Activated CD4-positive, CD25-positive, alpha-beta regulatory T cell treated with anti-CD3 and anti-CD28 coated beads, Interleukin-2, amount 50 U/mL, for 16 hours (primary cell): ENCODE data around the gene AFF4.
"Not testable (repeated sequence)": the region's sequence is repeated elsewhere in the genome, so short reads cannot be mapped to it uniquely, and the experiment has no call there.

Experiments used
- DNase-seq: peaks from one replicate; pipeline ENCODE4 v3.0.0-alpha.2; 2020; ENCODE audit warnings: low read depth, low spot score

AFF4 gene, protein sequence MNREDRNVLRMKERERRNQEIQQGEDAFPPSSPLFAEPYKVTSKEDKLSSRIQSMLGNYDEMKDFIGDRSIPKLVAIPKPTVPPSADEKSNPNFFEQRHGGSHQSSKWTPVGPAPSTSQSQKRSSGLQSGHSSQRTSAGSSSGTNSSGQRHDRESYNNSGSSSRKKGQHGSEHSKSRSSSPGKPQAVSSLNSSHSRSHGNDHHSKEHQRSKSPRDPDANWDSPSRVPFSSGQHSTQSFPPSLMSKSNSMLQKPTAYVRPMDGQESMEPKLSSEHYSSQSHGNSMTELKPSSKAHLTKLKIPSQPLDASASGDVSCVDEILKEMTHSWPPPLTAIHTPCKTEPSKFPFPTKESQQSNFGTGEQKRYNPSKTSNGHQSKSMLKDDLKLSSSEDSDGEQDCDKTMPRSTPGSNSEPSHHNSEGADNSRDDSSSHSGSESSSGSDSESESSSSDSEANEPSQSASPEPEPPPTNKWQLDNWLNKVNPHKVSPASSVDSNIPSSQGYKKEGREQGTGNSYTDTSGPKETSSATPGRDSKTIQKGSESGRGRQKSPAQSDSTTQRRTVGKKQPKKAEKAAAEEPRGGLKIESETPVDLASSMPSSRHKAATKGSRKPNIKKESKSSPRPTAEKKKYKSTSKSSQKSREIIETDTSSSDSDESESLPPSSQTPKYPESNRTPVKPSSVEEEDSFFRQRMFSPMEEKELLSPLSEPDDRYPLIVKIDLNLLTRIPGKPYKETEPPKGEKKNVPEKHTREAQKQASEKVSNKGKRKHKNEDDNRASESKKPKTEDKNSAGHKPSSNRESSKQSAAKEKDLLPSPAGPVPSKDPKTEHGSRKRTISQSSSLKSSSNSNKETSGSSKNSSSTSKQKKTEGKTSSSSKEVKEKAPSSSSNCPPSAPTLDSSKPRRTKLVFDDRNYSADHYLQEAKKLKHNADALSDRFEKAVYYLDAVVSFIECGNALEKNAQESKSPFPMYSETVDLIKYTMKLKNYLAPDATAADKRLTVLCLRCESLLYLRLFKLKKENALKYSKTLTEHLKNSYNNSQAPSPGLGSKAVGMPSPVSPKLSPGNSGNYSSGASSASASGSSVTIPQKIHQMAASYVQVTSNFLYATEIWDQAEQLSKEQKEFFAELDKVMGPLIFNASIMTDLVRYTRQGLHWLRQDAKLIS

DNA sequence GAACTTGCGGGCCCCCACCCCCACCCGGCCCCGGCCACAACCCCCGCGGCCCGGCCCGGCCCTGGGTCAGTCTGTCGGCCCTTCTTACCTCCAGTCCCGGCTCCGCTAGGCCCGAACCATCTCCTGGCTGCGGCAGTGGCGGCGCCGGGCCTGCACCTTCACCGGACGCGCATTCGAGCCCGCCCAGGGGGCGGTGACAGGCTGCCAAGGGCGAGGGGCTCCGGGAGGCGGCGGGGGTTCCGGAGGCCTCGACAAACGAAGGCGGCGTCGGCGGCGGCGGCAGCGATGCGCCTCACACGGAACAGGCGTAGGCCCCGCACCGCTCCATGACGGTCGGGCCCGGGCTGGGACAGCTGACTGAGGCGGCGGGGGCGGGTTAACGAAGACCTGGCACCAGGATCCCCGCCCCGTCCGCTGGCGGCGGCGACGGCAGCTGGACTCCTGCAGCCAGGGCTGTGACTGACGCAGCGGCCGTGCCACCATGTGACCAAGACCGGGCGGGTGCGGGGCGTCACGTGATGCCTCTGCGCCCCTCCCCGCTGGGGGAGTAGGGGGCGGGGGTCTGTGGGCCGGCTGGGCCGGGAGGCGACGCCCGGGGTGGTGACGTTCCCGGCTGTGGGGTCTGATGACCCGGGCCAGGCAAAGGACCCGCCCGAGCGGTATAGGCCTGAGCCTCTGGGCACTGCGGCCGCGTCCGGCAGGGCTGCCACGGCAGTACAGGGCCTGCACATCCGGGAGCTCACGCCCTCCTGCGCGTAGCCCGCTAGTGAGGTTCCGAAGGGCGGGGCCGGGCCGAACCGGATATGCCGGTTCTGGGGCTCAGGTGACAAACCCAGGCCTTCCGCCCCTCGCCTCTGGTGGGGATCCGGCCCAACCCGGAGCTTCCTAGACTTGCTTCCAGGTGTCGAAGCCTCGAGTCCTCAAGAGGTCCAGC is at the start of gene AFF4:
Gene AFF4, minus strand, starts transcription at position 464 of the 934 bp plus-strand sequence. CDS start 26,445 bp downstream, outside the sequence.
- DNase-seq = peak; percentile 67

- not testable (repeated sequence) for DNase-seq
Observed at GRCh38 chr5:133008455-133008854, 45.0 kb upstream of the AFF4 start.

- DNase-seq = no peak
Observed at GRCh38 chr5:133006653-133007052, 43.2 kb upstream of the AFF4 start.

DNA sequence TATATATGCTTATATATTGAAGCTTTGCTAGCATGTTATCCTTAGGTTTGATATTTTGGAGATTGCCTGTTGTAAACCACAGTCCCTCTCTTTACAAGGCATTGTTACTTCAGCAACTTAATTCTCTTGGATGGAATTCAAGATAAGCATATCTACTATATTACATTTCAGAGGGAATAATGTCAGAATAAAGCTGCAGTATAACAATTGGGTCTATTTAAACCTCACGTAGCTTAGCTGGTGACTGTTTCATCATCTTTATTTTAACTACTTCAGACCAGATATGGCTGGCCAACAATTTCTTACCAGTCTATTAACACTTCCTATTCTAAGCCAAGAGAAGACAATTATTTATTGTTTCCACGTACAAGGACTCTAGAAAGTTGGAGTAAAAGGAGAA is 35.8 kb upstream of the AFF4 start:
- DNase-seq = no peak

GRCh38 chr5:132998556-132998955 is 35.1 kb upstream of the AFF4 start:
- no peak for DNase-seq

GRCh38 chr5:132996307-132996706 is 32.9 kb upstream of the AFF4 start:
- DNase-seq = no peak

DNA sequence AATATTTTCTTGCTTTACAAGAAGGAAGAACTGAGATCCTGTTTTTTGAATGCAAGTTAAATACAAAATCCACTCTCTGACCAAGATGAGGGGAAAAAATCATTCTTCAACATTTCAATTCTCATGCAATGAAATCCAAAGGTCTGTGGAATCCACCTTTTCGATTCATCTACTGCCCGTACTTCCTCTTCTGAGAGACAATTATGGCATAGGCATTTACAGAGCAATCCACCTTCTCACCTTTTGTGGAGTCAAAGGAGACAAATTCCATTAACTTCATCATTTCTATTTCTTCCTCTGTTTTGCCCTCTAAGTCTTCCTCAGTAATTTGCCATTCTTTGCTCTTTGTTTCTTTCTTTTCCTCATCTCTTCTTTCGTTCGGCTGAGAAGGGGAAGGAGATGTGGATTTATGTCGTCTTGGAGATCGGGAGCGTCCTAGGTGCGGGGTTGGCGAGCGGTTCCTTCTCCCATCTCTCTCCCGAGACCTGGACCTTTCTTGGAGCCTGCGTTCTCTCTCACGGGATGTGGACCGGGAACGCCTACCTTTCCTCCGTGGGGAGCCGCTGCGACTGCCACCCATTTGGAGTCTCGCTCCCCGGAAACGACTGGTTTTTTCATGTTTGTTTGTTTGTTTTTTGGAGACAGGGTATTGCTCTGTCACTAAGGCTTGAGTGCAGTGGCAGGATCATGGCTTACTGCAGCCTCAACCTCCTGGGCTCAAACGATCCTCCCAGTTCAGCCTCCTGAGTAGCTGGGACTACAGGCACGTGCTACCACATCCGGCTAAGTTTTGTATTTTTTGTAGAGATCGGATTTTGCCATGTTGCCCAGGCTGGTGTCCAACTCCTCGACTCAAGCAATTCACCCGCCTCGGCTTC is 24.3 kb upstream of the AFF4 start:
- no peak for DNase-seq

- not testable (repeated sequence) for DNase-seq
Observed at GRCh38 chr5:132982971-132983370, 19.5 kb upstream of the AFF4 start.

- no peak for DNase-seq
Observed at GRCh38 chr5:132981288-132981687, 17.9 kb upstream of the AFF4 start.

GRCh38 chr5:132979976-132980375 is 16.5 kb upstream of the AFF4 start:
- no peak for DNase-seq

DNA sequence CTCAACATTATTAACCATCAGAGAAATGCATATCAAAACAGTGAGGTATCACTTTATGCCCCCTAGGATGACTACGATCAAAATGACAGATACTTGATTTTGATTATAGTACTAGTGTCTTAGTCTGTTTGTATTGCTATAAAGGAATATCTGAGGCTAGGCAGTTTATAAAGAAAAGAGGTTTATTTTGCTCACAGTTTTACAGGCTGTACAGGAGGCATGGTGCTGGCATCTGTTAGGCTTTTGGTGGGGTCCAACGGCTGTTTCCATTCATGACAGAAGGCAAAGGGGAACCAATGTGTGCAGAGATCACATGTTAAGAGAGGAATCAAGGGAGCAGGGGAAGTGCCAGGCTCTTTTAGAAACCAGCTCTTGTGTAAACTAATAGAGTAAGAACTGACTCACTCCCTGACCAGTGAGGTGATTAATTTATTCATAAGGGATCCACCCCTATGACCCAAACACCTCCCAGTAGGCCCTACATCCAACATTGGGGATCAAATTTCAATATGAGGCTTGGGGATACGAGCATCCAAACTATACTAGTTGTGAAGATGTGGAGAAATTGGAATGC is 16.0 kb upstream of the AFF4 start:
- DNase-seq = no peak

DNA sequence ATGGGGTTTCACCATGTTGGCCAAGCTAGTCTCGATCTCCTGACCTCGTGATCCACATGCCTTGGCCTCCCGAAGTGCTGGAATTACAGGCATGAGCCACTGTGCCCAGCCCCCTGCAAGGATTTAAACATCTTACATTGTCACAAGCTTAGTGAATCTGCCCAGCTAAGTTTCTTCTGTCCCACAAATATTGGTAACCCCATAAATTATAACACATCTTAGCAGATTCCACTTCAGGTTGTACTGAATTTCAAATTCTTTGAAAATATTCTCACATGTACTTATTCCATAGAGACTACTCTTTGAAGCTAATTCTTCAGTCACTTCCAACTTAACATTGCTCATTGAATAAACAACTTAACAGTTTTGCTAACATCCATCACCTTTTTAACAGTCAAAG is 13.4 kb upstream of the AFF4 start:
- no peak for DNase-seq

GRCh38 chr5:132972436-132972828 is 9.0 kb upstream of the AFF4 start:
- DNase-seq = not testable (repeated sequence)

DNA sequence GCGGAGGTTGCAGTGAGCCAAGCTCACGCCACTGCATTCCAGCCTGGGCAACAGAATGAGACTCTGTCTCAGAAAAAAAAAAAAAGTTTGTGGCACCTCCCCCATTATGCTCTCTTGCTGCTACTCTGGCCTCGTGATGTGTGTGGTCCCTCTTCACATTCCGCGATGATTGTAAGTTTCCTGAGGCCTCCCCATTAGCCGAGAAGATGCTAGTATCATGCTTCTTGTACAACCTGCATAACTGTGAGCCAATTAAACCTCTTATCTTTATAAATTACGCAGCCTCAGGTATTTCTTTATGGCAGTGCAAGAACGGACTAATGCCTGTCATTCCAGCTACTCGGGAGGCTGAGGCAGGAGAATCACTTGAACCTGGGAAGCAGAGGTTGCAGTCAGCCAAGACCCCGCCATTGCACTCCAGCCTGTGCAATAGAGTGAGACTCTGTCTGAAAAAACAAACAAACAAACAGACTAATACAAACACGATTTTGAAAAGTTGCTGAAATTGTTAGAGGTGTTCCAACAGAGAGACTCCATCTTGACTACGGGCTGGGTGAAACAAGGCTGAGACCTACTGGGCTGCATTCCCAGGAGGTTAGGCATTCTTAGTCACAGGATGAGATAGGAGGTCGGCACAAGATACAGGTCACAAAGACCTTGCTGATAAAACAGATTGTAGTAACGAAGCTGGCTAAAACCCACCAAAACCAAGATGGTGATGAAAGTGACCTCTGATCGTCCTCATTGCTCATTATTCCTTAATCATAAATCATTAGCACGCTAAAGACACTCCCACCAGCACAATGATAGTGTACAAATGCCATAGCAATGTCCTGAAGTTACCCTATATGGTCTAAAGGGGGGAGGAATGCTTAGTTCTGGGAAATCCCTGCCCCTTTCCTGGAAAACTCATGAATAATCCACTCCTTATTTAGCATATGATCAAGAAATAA is 8.3 kb upstream of the AFF4 start:
- no peak for DNase-seq

DNA sequence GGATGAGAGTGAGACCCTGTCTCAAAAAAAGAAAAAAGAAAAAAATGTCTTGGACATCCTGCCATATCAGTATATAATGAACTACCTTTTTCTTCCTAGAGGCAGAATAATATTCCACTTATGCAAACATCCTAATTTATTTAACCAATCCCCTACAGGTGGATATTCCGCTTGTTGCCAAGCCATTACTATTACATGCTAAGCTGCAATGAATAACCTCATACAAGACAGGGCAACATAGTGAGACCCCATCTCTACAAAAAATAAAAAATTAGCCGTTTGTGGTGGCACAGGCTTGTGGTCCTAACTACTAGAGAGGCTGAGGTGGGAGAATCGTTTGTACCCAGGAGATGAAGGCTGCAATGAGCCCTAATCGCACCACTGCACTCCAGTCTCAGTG is 1.7 kb upstream of the AFF4 start:
- DNase-seq = no peak

GRCh38 chr5:132962429-132963021 is 909 bp downstream of the AFF4 start:
- DNase-seq = no peak

DNA sequence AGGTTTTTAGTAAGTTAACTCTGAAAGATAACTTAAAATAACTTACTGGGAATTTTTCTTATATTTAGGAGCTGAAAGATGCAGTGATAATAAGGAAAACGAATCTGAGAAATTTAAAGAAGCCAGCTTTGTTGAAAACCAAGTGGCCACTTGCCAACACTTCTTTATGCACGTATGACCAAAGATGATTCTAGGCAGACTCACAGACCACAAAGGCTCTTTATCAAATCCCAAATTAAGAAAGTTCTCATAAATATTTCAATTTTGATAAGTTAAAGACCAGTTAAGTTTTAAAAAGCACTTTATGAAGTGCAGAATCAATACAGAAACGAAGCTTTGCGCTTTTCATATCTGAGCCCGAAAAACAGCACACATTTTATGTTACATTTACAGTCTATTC is 1.5 kb downstream of the AFF4 start:
- DNase-seq = no peak
